Activated naive CD4-positive, alpha-beta T cell treated with anti-CD3 and anti-CD28 coated beads, Interleukin-2, amount 50 U/mL, for 72 hours (primary cell): Measurements from ENCODE around the gene MCC. TPM values are rescaled to one million over a fixed set of nuclear protein-coding genes. Genes with fewer than 3 reads are reported as not detected.
A peak's percentile ranks its signal among the peaks of the same experiment; 100 is the strongest.

Source experiments
- ATAC-seq, 2 donors: fragments of 150-1000 bp; cut with Tn5 transposase; 2 replicates each; pipeline ENCODE4 v1.10.0; 2021; ENCODE audit warnings: mild to moderate bottlenecking in 2 of 2, moderate library complexity in 2 of 2
- DNase-seq, 2 donors: peaks; one replicate each; pipeline ENCODE4 v3.0.0; 2021 to 2022; ENCODE audit warnings: low spot score in 2 of 2
- H3K27ac Mint-ChIP-seq, 2 donors: one replicate each; pipeline ENCODE4 v1.8.0; 2022; ENCODE audit warnings: mild to moderate bottlenecking in 2 of 2, mixed read lengths in 2 of 2
- H3K36me3 Mint-ChIP-seq, 2 donors: one replicate each; pipeline ENCODE4 v1.8.0; 2022; ENCODE audit warnings: mixed read lengths in 2 of 2
- H3K9me3 Mint-ChIP-seq, 2 donors: one replicate each; pipeline ENCODE4 v1.8.0; 2022; ENCODE audit warnings: mixed read lengths in 2 of 2
- total RNA-seq, 2 donors: library from RNA; stranded (reverse); gene quantifications; one replicate each; pipeline ENCODE4 v1.2.3, GENCODE V29; 2022

The MCC gene
- total RNA-seq, 2 donors from 2014 or later = 0.89 to 3.3 TPM

GRCh38 chr5:113242481-113243348 lies 245.5 kb downstream of the MCC start:
- ATAC-seq (peak in 1 of 2 donors; percentile 81), DNase-seq (no peak)
- no peaks in the 10 kb centered on the region for H3K9me3 Mint-ChIP-seq
- no peaks in the 10 kb centered on the region for H3K36me3 Mint-ChIP-seq
- no peak overlapping the region for H3K27ac Mint-ChIP-seq

GRCh38 chr5:113240951-113241726 lies 247.1 kb downstream of the MCC start:
- Mint-ChIP-seq H3K36me3 (no peaks in the 10 kb centered on the region), H3K27ac (no peak overlapping the region), H3K9me3 (no peaks in the 10 kb centered on the region)
- DNase-seq (no peak), ATAC-seq (no peak)

- Mint-ChIP-seq H3K27ac (no peak overlapping the region), H3K9me3 (no peaks in the 10 kb centered on the region), H3K36me3 (no peaks in the 10 kb centered on the region)
- ATAC-seq (no peak), DNase-seq (no peak)
Observed at GRCh38 chr5:113240032-113240431, 248.2 kb downstream of the MCC start.

- H3K36me3 Mint-ChIP-seq = no peaks in the 10 kb centered on the region
- DNase-seq (no peak), ATAC-seq (no peak)
- H3K9me3 Mint-ChIP-seq = no peaks in the 10 kb centered on the region
- H3K27ac Mint-ChIP-seq = no peak overlapping the region
Observed at GRCh38 chr5:113237893-113238292, 250.4 kb downstream of the MCC start.

- H3K36me3 Mint-ChIP-seq = no peaks in the 10 kb centered on the region
- no peaks in the 10 kb centered on the region for H3K9me3 Mint-ChIP-seq
- ATAC-seq = no peak
- DNase-seq = no peak
- H3K27ac Mint-ChIP-seq = no peak overlapping the region
Observed at GRCh38 chr5:113236536-113237288, 251.5 kb downstream of the MCC start.

- Mint-ChIP-seq H3K36me3 (no peaks in the 10 kb centered on the region), H3K9me3 (no peaks in the 10 kb centered on the region), H3K27ac (no peak overlapping the region)
- ATAC-seq (peak in 1 of 2 donors; percentile 41), DNase-seq (no peak)
Observed at GRCh38 chr5:113235884-113236283, 252.4 kb downstream of the MCC start.

GRCh38 chr5:113234546-113234945 lies 253.7 kb downstream of the MCC start:
- H3K27ac Mint-ChIP-seq = no peak overlapping the region
- H3K36me3 Mint-ChIP-seq = no peaks in the 10 kb centered on the region
- DNase-seq (no peak), ATAC-seq (no peak)
- no peaks in the 10 kb centered on the region for H3K9me3 Mint-ChIP-seq

- DNase-seq (no peak), ATAC-seq (no peak)
- Mint-ChIP-seq H3K36me3 (peaks cover 0 to 3% of the 10 kb centered on the region in 2 donors), H3K9me3 (no peaks in the 10 kb centered on the region), H3K27ac (no peak overlapping the region)
Observed at GRCh38 chr5:113233606-113234005, 254.6 kb downstream of the MCC start.

GRCh38 chr5:113232667-113233066 lies 255.6 kb downstream of the MCC start:
- ATAC-seq (no peak), DNase-seq (no peak)
- H3K9me3 Mint-ChIP-seq = no peaks in the 10 kb centered on the region
- no peak overlapping the region for H3K27ac Mint-ChIP-seq
- peaks cover 0 to 5% of the 10 kb centered on the region in 2 donors for H3K36me3 Mint-ChIP-seq

GRCh38 chr5:113232221-113232620 lies 256.0 kb downstream of the MCC start:
- ATAC-seq = no peak
- H3K9me3 Mint-ChIP-seq = no peaks in the 10 kb centered on the region
- no peak overlapping the region for H3K27ac Mint-ChIP-seq
- no peak for DNase-seq
- H3K36me3 Mint-ChIP-seq = peaks cover 0 to 5% of the 10 kb centered on the region in 2 donors

GRCh38 chr5:113231653-113232000 lies 256.6 kb downstream of the MCC start:
- H3K9me3 Mint-ChIP-seq = no peaks in the 10 kb centered on the region
- H3K27ac Mint-ChIP-seq = no peak overlapping the region
- peaks cover 0 to 5% of the 10 kb centered on the region in 2 donors for H3K36me3 Mint-ChIP-seq
- ATAC-seq (no peak), DNase-seq (no peak)

GRCh38 chr5:113230711-113231652 lies 257.3 kb downstream of the MCC start:
- no peak for DNase-seq
- Mint-ChIP-seq H3K36me3 (peaks cover 0 to 5% of the 10 kb centered on the region in 2 donors), H3K9me3 (no peaks in the 10 kb centered on the region), H3K27ac (no peak overlapping the region)
- ATAC-seq = no peak

- H3K9me3 Mint-ChIP-seq = no peaks in the 10 kb centered on the region
- H3K27ac Mint-ChIP-seq = no peak overlapping the region
- peaks cover 0 to 5% of the 10 kb centered on the region in 2 donors for H3K36me3 Mint-ChIP-seq
- no peak for DNase-seq
- ATAC-seq = no peak
Observed at GRCh38 chr5:113227798-113228197, 260.5 kb downstream of the MCC start.

GRCh38 chr5:113226116-113226736 lies 262.0 kb downstream of the MCC start:
- ATAC-seq (no peak), DNase-seq (no peak)
- peaks cover 0 to 5% of the 10 kb centered on the region in 2 donors for H3K36me3 Mint-ChIP-seq
- no peak overlapping the region for H3K27ac Mint-ChIP-seq
- H3K9me3 Mint-ChIP-seq = no peaks in the 10 kb centered on the region

- H3K36me3 Mint-ChIP-seq = peaks cover 0 to 5% of the 10 kb centered on the region in 2 donors
- no peak overlapping the region for H3K27ac Mint-ChIP-seq
- no peak for DNase-seq
- ATAC-seq = no peak
- no peaks in the 10 kb centered on the region for H3K9me3 Mint-ChIP-seq
Observed at GRCh38 chr5:113225259-113225658, 263.0 kb downstream of the MCC start.
